IgD-negative memory B cell (primary cell): ENCODE data around the gene CDK1. TPM values are rescaled to one million over a fixed set of nuclear protein-coding genes. Genes with fewer than 3 reads are reported as not detected.

Experiments
- H3K27ac Mint-ChIP-seq, 3 donors: one replicate each; pipeline ENCODE4 v1.8.0; 2020 to 2022; ENCODE audit warnings: mild to moderate bottlenecking in 3 of 3, mixed read lengths in 3 of 3, moderate library complexity in 1 of 3
- H3K27me3 Mint-ChIP-seq: one replicate; pipeline ENCODE4 v1.8.0; 2021; ENCODE audit warnings: mixed read lengths
- H3K36me3 Mint-ChIP-seq: one replicate; pipeline ENCODE4 v1.8.0; 2020; ENCODE audit warnings: mild to moderate bottlenecking, mixed read lengths
- H3K4me1 Mint-ChIP-seq, 3 donors: one replicate each; pipeline ENCODE4 v1.8.0; 2020 to 2022; ENCODE audit warnings: mixed read lengths in 3 of 3, mild to moderate bottlenecking in 1 of 3
- H3K4me3 Mint-ChIP-seq, 4 donors: one replicate each; pipeline ENCODE4 v1.8.0; 2020 to 2022; ENCODE audit warnings: mild to moderate bottlenecking in 4 of 4, mixed read lengths in 4 of 4, moderate library complexity in 3 of 4
- H3K9me3 Mint-ChIP-seq, 3 donors: one replicate each; pipeline ENCODE4 v1.8.0; 2020 to 2021; ENCODE audit warnings: mixed read lengths in 3 of 3, mild to moderate bottlenecking in 1 of 3
- polyA plus RNA-seq: library from polyadenylated mRNA; unstranded; fragments of 300-500 nt; fragmentation: Illumina TruSeq; gene quantifications from one replicate; pipeline ENCODE4 v1.2.3, GENCODE V29; 2021

CDK1 gene
- polyA plus RNA-seq, 1 donor from 2014 or later, result 0.46 TPM

DNA sequence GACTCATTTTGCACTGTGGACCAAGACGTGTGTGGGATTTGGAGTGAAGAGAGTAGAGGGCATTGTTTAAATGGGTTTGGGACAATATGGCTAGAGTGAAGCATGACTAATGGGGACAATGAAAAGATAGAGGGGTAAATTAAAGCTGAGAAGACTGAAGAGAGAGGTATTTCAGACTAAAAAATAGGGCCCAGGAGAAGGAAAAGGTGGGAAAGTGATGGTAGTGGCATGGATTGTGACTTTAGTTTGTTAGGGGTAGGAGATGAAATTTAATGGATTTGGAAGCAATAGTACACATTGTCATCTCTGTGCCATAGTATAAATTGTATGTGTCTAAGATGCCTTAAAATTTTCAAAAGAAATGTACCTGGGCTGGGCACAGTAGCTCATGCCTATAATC, 18.2 kb downstream of the CDK1 start:
- H3K36me3 Mint-ChIP-seq, result peaks cover 3% of the 10 kb centered on the region
- no peak overlapping the region for H3K27ac Mint-ChIP-seq
- no peaks in the 10 kb centered on the region for H3K9me3 Mint-ChIP-seq
- H3K4me3 Mint-ChIP-seq, result no peak overlapping the region
- H3K4me1 Mint-ChIP-seq, result peaks cover 0 to under 1% (median 0%) of the 10 kb centered on the region in 3 donors
- H3K27me3 Mint-ChIP-seq, result no peaks in the 10 kb centered on the region

- Mint-ChIP-seq H3K36me3 (peaks cover 3% of the 10 kb centered on the region), H3K9me3 (no peaks in the 10 kb centered on the region), H3K4me1 (peaks cover 0 to 2% (median 0%) of the 10 kb centered on the region in 3 donors), H3K27ac (no peak overlapping the region), H3K4me3 (no peak overlapping the region), H3K27me3 (no peaks in the 10 kb centered on the region)
Observed at GRCh38 chr10:60797200-60797599, 18.9 kb downstream of the CDK1 start.

DNA sequence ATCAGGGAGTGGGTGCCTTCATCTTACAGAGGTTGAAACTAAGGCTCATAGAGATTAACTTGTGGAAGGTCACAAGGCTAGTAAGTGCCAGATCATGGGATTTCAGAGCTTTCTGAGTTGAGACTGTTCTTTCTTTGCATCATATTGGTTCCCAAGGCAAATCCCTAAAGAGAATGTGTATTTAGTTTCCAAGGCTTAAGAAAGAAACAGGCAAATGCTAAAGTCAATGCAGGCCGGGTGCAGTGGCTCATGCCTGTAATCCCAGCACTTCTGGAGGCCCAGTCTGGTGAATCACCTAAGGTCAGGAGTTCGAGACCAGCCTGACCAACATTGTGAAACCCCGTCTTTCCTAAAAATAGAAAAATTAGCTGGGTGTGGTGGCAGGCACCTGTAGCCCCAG, 19.8 kb downstream of the CDK1 start:
- H3K36me3 Mint-ChIP-seq, result peaks cover 3% of the 10 kb centered on the region
- H3K27ac Mint-ChIP-seq, result peak overlapping the region in 1 of 3 donors; percentile 0
- H3K27me3 Mint-ChIP-seq, result no peaks in the 10 kb centered on the region
- no peak overlapping the region for H3K4me3 Mint-ChIP-seq
- H3K9me3 Mint-ChIP-seq, result no peaks in the 10 kb centered on the region
- peaks cover 0 to 2% (median 0%) of the 10 kb centered on the region in 3 donors for H3K4me1 Mint-ChIP-seq

DNA sequence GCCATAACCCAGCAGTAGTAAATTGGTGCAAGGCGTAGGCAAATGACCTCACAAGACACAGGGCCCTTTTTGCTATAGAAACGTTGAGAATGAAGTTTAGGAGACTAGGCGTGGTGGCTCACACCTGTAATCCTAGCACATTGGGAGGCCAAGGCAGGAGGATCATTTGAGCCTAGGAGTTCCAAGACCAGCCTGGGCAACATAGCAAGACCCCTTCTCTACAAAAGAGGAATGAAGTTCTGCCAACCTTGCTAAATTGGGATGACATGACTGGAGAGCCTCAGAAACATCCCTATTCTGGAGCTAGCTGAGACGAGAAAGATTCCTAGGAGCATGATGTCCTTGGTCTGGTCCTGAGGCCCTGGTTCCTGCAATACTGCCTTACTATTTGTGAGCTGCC, 20.6 kb downstream of the CDK1 start:
- Mint-ChIP-seq H3K4me1 (peaks cover 0 to 2% (median 0%) of the 10 kb centered on the region in 3 donors), H3K27ac (no peak overlapping the region), H3K4me3 (peak overlapping the region in 1 of 4 donors; percentile 20), H3K9me3 (no peaks in the 10 kb centered on the region), H3K27me3 (no peaks in the 10 kb centered on the region), H3K36me3 (peaks cover 3% of the 10 kb centered on the region)

DNA sequence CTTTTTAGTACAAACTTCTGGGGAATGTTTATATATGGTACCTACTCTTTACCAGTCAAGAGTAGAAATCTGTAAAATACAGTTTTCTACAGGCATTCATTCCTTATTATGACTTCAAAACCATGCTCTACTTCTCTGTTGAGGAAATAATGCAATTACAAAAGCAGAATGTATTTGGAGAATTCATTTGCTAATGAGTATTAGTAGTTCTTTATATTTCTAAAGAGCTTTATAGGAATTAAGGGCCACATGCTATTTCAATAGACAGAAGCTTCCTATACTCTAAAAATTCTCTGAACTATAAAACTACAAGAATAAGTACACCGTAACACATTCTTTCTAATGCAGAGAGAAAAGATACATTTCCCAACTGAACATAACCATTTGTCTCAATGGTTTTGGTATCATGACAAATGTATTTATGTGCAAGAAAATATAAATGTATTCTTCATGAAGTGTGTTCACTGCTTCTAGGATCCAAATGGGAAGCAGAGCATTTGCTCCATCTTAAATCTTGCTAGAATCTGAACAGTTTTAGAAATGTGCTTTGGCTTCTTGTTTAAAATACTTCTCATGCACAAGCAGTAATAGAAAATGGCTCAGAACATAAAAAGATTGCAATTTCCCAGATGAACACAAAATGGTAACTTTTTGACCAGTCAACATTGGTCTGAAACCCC, 21.8 kb downstream of the CDK1 start:
- Mint-ChIP-seq H3K4me1 (peaks cover 0 to 2% (median 0%) of the 10 kb centered on the region in 3 donors), H3K9me3 (no peaks in the 10 kb centered on the region), H3K4me3 (no peak overlapping the region), H3K27ac (no peak overlapping the region), H3K27me3 (no peaks in the 10 kb centered on the region), H3K36me3 (peaks cover 3% of the 10 kb centered on the region)

DNA sequence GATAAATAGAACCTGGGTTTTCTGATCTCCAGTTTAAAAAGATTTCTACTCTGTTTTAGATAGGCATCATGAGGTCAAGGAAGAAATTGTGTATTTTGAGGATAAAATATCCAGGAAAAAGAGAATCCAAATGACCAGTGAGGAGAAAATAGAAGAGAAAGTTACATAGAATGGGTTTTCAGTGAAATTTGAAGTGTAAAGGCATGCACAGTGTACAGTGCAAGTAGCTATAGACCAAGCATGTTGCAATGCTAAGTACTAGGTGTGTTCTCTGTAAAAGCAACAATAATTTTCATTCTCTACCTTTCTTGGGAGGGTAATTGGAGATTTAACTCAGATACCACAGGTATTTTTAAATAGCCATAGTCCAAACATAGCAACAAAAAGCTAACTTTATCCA, 22.6 kb downstream of the CDK1 start:
- H3K4me3 Mint-ChIP-seq, result no peak overlapping the region
- H3K27ac Mint-ChIP-seq, result no peak overlapping the region
- H3K4me1 Mint-ChIP-seq, result peaks cover 0 to 2% (median 0%) of the 10 kb centered on the region in 3 donors
- H3K9me3 Mint-ChIP-seq, result no peaks in the 10 kb centered on the region
- H3K36me3 Mint-ChIP-seq, result peaks cover 3% of the 10 kb centered on the region
- H3K27me3 Mint-ChIP-seq, result no peaks in the 10 kb centered on the region

- no peak overlapping the region for H3K4me3 Mint-ChIP-seq
- H3K4me1 Mint-ChIP-seq, result peaks cover 0 to 2% (median 0%) of the 10 kb centered on the region in 3 donors
- H3K27ac Mint-ChIP-seq, result no peak overlapping the region
- no peaks in the 10 kb centered on the region for H3K9me3 Mint-ChIP-seq
- no peaks in the 10 kb centered on the region for H3K36me3 Mint-ChIP-seq
- H3K27me3 Mint-ChIP-seq, result no peaks in the 10 kb centered on the region
Observed at GRCh38 chr10:60801522-60801921, 23.2 kb downstream of the CDK1 start.

- Mint-ChIP-seq H3K36me3 (no peaks in the 10 kb centered on the region), H3K27ac (no peak overlapping the region), H3K9me3 (no peaks in the 10 kb centered on the region), H3K27me3 (no peaks in the 10 kb centered on the region), H3K4me3 (no peak overlapping the region), H3K4me1 (peaks cover 0 to 2% (median 0%) of the 10 kb centered on the region in 3 donors)
Observed at GRCh38 chr10:60803433-60803832, 25.2 kb downstream of the CDK1 start.

DNA sequence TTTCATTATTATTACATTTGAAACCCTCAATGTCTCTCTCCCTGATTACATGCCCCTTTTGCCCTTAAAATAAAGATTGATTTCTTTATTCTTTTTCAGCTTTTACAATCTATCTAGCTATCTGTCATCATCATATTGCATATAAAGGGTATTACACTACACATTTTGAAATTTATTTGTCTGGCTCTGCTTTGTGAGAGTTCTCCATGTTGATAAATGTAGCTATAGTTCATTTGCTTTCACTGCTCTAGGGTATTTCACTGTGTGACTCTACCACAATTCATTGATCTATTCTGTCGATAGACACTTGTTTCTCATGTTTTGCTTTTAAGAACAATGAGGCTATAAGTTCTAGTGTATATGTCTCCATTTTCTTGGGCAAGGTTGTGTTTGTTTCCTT, 25.6 kb downstream of the CDK1 start:
- no peaks in the 10 kb centered on the region for H3K9me3 Mint-ChIP-seq
- no peaks in the 10 kb centered on the region for H3K36me3 Mint-ChIP-seq
- H3K27me3 Mint-ChIP-seq, result no peaks in the 10 kb centered on the region
- H3K4me1 Mint-ChIP-seq, result peaks cover 0 to 2% (median 0%) of the 10 kb centered on the region in 3 donors
- H3K4me3 Mint-ChIP-seq, result no peak overlapping the region
- no peak overlapping the region for H3K27ac Mint-ChIP-seq

DNA sequence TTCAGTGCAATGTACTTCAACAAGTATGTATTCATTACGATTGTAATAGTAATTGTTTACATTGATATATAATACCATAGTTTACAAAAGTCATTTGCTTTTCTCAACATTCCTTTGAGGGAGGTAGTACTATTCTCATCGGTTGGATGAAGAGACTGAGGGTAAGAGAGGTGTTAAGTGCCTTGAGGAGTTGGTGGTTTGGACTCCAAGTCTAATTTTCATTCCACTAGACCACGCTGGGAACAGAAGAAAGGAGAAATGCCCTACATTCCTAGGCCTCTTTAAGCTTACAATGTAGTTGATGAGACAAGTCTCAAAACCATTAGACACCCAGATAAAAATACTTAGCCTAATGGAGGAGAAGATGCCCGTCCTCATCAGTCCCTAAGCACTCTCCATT, 28.6 kb downstream of the CDK1 start:
- H3K9me3 Mint-ChIP-seq, result no peaks in the 10 kb centered on the region
- no peak overlapping the region for H3K4me3 Mint-ChIP-seq
- H3K4me1 Mint-ChIP-seq, result no peaks in the 10 kb centered on the region
- no peaks in the 10 kb centered on the region for H3K27me3 Mint-ChIP-seq
- no peak overlapping the region for H3K27ac Mint-ChIP-seq
- H3K36me3 Mint-ChIP-seq, result no peaks in the 10 kb centered on the region

DNA sequence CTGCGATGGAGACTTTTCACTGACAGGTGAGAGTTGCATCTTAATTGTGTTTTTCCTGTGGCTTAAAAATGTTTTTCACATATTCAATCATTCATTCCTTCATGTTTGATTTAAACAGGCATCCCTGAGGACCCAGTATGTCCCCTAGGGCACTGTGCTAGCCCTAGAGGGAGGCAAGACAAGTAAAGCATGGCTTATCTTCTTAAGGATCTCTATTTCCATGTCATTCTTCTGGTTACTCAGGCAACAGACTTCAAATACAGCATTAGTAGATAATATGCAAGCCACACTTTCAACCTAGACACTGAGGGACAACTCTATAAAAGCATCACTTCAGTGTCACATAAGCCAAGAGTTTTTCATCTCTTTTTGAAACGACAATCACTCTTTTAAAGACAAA, 29.2 kb downstream of the CDK1 start:
- Mint-ChIP-seq H3K4me3 (no peak overlapping the region), H3K4me1 (no peaks in the 10 kb centered on the region), H3K27me3 (no peaks in the 10 kb centered on the region)

DNA sequence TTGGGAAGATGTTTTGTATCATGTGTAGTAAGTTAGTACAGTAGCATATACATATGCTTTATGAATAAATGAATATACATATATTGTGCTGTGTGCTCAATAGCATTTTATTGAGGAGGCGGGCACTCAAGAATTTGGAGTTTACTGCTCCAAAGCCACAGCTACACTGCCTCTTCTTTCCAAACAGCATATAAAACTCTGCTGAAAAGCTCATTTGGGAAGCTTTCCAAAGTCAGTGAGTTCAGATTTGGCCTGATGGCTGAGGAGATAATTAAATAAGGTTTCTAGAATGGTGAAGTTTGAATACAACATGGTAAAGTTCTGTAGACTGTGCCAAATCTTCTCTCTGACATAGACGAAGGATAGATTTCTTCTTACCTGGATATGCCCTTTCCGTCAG, 29.8 kb downstream of the CDK1 start:
- H3K36me3 Mint-ChIP-seq, result no peaks in the 10 kb centered on the region
- H3K4me3 Mint-ChIP-seq, result no peak overlapping the region
- H3K27me3 Mint-ChIP-seq, result no peaks in the 10 kb centered on the region
- H3K4me1 Mint-ChIP-seq, result no peaks in the 10 kb centered on the region
- H3K27ac Mint-ChIP-seq, result no peak overlapping the region
- no peaks in the 10 kb centered on the region for H3K9me3 Mint-ChIP-seq

More for the DNA sequence above, 29.2 kb downstream of the CDK1 start:
- Mint-ChIP-seq H3K36me3 (no peaks in the 10 kb centered on the region), H3K27ac (no peak overlapping the region), H3K9me3 (no peaks in the 10 kb centered on the region)

- Mint-ChIP-seq H3K27me3 (no peaks in the 10 kb centered on the region), H3K36me3 (no peaks in the 10 kb centered on the region), H3K4me1 (no peaks in the 10 kb centered on the region), H3K27ac (no peak overlapping the region), H3K4me3 (no peak overlapping the region), H3K9me3 (no peaks in the 10 kb centered on the region)
Observed at GRCh38 chr10:60809157-60809556, 30.9 kb downstream of the CDK1 start.

DNA sequence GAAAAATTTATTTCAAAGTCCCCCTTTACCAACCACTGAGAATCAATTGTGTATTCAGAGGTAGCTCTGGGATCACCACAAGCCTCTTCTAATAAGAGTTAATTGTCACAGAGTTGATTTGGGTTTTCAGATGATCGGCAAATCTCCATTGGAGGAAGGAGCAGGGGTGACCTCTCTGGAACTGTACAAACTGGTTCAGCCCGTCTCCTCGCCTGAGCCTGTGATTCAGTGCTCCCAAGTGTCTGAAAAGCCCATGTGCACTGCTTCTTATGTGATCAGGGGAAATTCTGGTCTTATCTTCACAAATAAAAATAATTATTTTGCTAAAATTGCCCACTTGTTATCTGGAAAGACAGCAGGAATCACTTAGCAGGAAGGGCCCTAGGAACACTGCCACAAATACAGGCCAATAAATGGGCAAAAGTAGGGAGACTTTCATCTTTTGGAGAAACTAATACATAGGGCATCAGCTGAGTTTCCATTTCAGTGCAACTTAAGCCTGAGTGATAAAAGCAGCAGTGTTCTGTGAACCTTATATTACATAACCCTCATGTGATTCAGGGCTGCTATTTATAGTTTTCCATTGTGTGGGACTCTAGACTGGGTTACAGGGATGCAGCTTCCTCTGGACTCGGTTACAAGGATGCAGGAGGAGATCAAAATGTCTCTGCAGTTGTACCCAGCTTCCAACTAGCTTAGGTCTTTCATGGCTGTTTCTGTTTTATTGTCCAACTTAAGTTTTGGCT, 32.3 kb downstream of the CDK1 start:
- Mint-ChIP-seq H3K27ac (no peak overlapping the region), H3K4me3 (no peak overlapping the region), H3K36me3 (no peaks in the 10 kb centered on the region), H3K27me3 (no peaks in the 10 kb centered on the region), H3K9me3 (no peaks in the 10 kb centered on the region), H3K4me1 (no peaks in the 10 kb centered on the region)

- H3K4me3 Mint-ChIP-seq, result no peak overlapping the region
- H3K27ac Mint-ChIP-seq, result peak overlapping the region in 1 of 3 donors; percentile 53
- H3K4me1 Mint-ChIP-seq, result peaks cover 4 to 9% (median 8%) of the 10 kb centered on the region in 3 donors
Observed at GRCh38 chr10:60816628-60817397, 38.5 kb downstream of the CDK1 start.

More at GRCh38 chr10:60816628-60817397, 38.5 kb downstream of the CDK1 start:
- Mint-ChIP-seq H3K36me3 (no peaks in the 10 kb centered on the region), H3K27me3 (peaks cover 1% of the 10 kb centered on the region), H3K9me3 (no peaks in the 10 kb centered on the region)
